ENCODE data around the gene EFR3B. TPM values are rescaled to one million over a fixed set of nuclear protein-coding genes. Genes with fewer than 3 reads are reported as not detected.
A peak's percentile ranks its signal among the peaks of the same experiment; 100 is the strongest.
"Not testable (repeated sequence)": the region's sequence is repeated elsewhere in the genome, so short reads cannot be mapped to it uniquely, and the experiment has no call there.

The EFR3B gene
- total and polyA plus RNA-seq, 7 donors = 0.59 to 12.7 (median 1.7) TPM

DNA sequence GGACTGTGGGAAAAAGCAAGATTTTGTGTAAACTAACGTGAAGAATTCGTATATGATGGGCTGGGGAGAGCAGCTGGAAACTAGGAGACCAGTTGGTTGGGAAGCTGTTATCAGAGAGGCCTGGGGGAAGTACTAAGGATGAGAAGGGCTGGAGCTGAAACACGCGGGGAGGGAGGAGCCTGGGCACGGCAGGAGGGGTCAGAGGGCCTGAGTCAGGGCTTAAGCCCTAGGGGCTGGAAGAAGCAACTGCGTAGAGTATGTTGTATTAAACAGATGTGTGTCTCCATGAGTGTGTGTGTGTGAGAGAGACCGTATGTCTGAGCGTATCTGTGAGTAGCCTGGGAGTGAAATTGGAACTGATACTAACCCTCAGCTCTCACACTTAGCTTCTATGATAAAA, 118.1 kb downstream of the EFR3B start:
- Histone ChIP-seq H3K4me1 (no peaks in the 10 kb centered on the region), H3K27me3 (ENCODE audit: insufficient read depth in 3 of 3, low read length in 2 of 3) (peaks cover 0 to 3% (median 2%) of the 10 kb centered on the region in 3 donors), H3K9me3 (no peaks in the 10 kb centered on the region), H3K4me3 (no peak overlapping the region), H3K36me3 (ENCODE audit: insufficient read depth in 1 of 2, low read depth in 1 of 2) (no peaks in the 10 kb centered on the region), H3K27ac (no peak overlapping the region)
- TF ChIP-seq, protein P1, sequence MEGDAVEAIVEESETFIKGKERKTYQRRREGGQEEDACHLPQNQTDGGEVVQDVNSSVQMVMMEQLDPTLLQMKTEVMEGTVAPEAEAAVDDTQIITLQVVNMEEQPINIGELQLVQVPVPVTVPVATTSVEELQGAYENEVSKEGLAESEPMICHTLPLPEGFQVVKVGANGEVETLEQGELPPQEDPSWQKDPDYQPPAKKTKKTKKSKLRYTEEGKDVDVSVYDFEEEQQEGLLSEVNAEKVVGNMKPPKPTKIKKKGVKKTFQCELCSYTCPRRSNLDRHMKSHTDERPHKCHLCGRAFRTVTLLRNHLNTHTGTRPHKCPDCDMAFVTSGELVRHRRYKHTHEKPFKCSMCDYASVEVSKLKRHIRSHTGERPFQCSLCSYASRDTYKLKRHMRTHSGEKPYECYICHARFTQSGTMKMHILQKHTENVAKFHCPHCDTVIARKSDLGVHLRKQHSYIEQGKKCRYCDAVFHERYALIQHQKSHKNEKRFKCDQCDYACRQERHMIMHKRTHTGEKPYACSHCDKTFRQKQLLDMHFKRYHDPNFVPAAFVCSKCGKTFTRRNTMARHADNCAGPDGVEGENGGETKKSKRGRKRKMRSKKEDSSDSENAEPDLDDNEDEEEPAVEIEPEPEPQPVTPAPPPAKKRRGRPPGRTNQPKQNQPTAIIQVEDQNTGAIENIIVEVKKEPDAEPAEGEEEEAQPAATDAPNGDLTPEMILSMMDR (IDR thresholded peaks at IDR 0.05) = no peak
- 63 to 66% (median 65%) methylated on average over 8 of the region's 8 CpGs for WGBS, 3 donors
- ATAC-seq = no peak
- no peak for DNase-seq
- intact Hi-C loops (cut with DNase I) = no loop called here

DNA sequence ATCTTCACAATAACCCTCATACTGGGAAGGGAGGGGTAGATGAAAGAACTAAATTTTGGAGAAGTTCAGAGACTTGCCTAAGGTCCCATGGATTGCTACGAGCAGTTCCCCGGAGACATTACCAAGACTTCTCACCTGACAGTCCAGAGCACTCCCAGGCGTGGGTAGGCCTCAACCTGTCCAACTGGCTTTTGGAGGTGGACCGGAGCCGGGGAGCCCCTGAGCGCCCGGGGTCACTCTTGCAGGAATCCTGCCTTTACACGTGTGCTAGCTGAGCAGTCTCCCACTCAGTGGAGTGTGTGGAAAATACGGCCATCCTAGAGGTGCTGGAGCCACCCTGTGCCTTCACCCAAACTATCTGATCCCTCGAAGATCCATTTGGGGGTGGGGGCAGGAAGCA, 118.5 kb downstream of the EFR3B start:
- DNase-seq (no peak), ATAC-seq (peak in 1 of 4 donors; percentile 8)
- intact Hi-C loops (cut with DNase I) = no loop called here
- Histone ChIP-seq H3K27ac (no peak overlapping the region), H3K27me3 (ENCODE audit: insufficient read depth in 3 of 3, low read length in 2 of 3) (peaks cover 0 to 3% (median 2%) of the 10 kb centered on the region in 3 donors), H3K4me1 (no peaks in the 10 kb centered on the region), H3K4me3 (peak overlapping the region; percentile 62), H3K9me3 (no peaks in the 10 kb centered on the region), H3K36me3 (ENCODE audit: insufficient read depth in 1 of 2, low read depth in 1 of 2) (no peaks in the 10 kb centered on the region)
- TF ChIP-seq, protein P1 (IDR thresholded peaks at IDR 0.05) = no peak
- 94 to 98% (median 95%) methylated on average over 10 of the region's 10 CpGs for WGBS, 3 donors

DNA sequence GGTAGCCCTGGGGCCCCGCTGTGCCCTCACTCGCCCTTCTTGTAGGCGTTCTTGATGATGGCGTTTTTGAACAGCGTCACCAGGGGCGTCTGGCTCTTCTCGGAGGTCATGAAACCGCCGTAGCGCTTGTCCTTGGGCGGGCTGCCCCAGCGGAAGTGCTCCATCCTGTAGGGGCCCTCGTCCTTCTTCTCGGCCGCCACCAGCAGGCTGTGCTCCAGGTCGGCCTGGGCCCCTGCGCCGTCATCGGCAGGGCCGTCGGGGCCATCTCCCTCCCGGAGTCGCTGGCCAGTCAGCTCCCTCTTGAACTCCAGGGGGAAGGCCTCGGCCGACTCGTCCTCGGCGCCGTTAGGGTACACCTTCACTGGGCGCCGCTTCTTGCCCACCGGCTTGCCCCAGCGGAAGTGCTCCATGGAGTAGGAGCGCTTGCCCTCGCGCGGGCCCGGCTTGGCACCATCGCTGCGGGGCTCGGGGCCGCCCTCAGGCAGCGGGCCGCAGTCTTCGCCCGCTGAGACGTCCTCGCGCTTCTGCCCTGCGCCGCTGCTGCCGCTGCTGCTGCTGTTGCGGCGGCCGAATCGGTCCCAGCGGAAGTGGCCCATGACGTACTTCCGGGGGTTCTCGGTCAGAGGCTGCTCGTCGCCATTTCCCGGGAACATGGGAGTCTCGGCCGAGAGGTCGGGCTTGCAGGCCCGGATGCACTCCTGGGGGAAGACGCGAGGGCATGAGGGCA, 119.3 kb downstream of the EFR3B start:
- intact Hi-C loops (cut with DNase I) = no loop called here
- DNase-seq (peak; percentile 73 to 79), ATAC-seq (peak; percentile 40 to 77 (median 64))
- H3K4me3 ChIP-seq = peak overlapping the region; percentile 62
- 52 to 57% (median 56%) methylated on average over 58 to 69 of the region's 69 CpGs for WGBS, 3 donors
- H3K36me3 ChIP-seq (ENCODE audit: insufficient read depth in 1 of 2, low read depth in 1 of 2) = no peaks in the 10 kb centered on the region
- H3K4me1 ChIP-seq = no peaks in the 10 kb centered on the region
- TF ChIP-seq, protein P1 (IDR thresholded peaks at IDR 0.05) = no peak
- peaks cover 0 to 8% (median 3%) of the 10 kb centered on the region in 3 donors for H3K27me3 ChIP-seq (ENCODE audit: insufficient read depth in 3 of 3, low read length in 2 of 3)
- peak overlapping the region; percentile 58 for H3K27ac ChIP-seq
- H3K9me3 ChIP-seq = no peaks in the 10 kb centered on the region

DNA sequence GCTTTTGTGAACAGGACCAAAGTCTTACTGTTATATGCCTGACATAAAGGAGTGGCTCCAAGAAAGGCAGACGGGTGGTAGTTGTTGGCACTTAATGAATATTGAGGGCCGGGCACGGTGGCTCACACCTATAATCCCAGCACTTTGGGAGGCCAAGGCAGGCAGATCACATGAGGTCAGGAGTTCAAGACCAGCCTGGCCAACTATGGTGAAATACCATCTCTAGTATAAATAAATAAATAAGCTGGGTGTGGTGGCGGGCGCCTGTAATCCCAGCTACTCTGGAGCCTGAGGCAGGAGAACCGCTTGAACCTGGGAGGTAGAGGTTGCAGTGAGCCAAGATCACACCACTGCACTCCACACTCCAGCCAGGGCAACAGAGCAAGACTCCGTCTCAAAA, 120.2 kb downstream of the EFR3B start:
- DNase-seq; ATAC-seq; H3K27ac ChIP-seq; intact Hi-C loops (cut with DNase I); H3K9me3 ChIP-seq; H3K36me3 ChIP-seq (ENCODE audit: insufficient read depth in 1 of 2, low read depth in 1 of 2); H3K4me1 ChIP-seq; H3K4me3 ChIP-seq: not testable (repeated sequence)
- peaks cover 0 to 16% (median 3%) of the 10 kb centered on the region in 3 donors for H3K27me3 ChIP-seq (ENCODE audit: insufficient read depth in 3 of 3, low read length in 2 of 3)
- WGBS, 3 donors = 97 to 98% (median 98%) methylated on average over 7 of the region's 7 CpGs

DNA sequence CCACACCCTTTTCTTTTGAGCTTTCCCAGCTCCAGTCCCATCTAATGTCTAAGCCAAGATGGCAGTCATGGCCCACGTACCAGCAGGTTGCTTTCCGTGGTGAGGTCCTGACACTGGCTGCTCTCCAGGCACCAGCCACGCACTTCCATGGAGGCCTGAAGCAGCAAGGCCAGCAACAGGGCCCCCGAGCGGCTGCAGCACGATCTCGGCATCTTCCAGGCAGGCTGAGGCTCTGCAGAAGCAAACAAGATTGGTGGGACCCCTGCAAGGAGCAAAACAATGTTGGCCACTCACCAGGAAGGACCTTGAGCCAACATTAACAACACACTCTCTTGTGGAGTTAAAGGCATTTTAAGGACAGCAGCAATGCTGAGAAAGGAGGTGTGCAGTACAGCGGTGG, 122.7 kb downstream of the EFR3B start:
- no peak overlapping the region for H3K27ac ChIP-seq
- H3K4me1 ChIP-seq = peaks cover 9% of the 10 kb centered on the region
- no peak overlapping the region for H3K4me3 ChIP-seq
- TF ChIP-seq, protein P1 (IDR thresholded peaks at IDR 0.05) = no peak
- intact Hi-C loops (cut with DNase I) = no loop called here
- 66 to 69% (median 68%) methylated on average over 8 of the region's 8 CpGs for WGBS, 3 donors
- no peaks in the 10 kb centered on the region for H3K36me3 ChIP-seq (ENCODE audit: insufficient read depth in 1 of 2, low read depth in 1 of 2)
- DNase-seq (no peak), ATAC-seq (no peak)
- H3K9me3 ChIP-seq = no peaks in the 10 kb centered on the region
- peaks cover 0 to 41% (median 11%) of the 10 kb centered on the region in 3 donors for H3K27me3 ChIP-seq (ENCODE audit: insufficient read depth in 3 of 3, low read length in 2 of 3)
